HCT116 (cell line): ENCODE measurements around the gene CDC42EP5. TPM values are rescaled to one million over a fixed set of nuclear protein-coding genes. Genes with fewer than 3 reads are reported as not detected.
A peak's percentile ranks its signal among the peaks of the same experiment; 100 is the strongest.
"Not testable (repeated sequence)": the region's sequence is repeated elsewhere in the genome, so short reads cannot be mapped to it uniquely, and the experiment has no call there.

ENCODE experiments used
- ATAC-seq: fragments of 200-7000 bp; cut with Tn5 transposase; 2 replicates; pipeline ENCODE4 v1.9.1; 2020; ENCODE audit warnings: mild to moderate bottlenecking, moderate library complexity
- BruUV-seq: library from RNA; stranded (reverse); fragments of 400-500 nt; replicated peaks from 2 replicates; lab custom pipeline; 2021; lab: Mats Ljungman, UMichigan
- CTCF ChIA-PET: fragments of 300-600 bp; sonication (Branson Sonifier 250); formaldehyde crosslinking; loops from one replicate; lab custom pipeline; 2021; ENCODE audit warnings: antibody characterized with exemption; lab: Charles Lee
- POLR2A ChIA-PET: fragments of 300-600, 350-600 bp; sonication (Branson Sonifier 250); formaldehyde crosslinking; loops from one replicate; lab custom pipeline; 2021; ENCODE audit warnings: antibody characterized with exemption; lab: Charles Lee
- RAD21 ChIA-PET, 2 experiments: fragments of 300-600 bp; sonication (Branson Sonifier 250); formaldehyde crosslinking; loops; one replicate each; lab custom pipeline; 2023; ENCODE audit warnings: low total read pairs in 2 of 2; ENCODE audit not compliant: uncharacterized antibody in 2 of 2, unreplicated experiment in 2 of 2, low non-redundant PET in 1 of 2; lab: Charles Lee
- DNase-seq: peaks from one replicate; pipeline ENCODE4 v3.0.0-alpha.2; 2010; ENCODE audit warnings: low read depth, low spot score
- H2AFZ ChIP-seq: fragments of 200-600 bp; shearing (Covaris generic), sonication (generic); 2 replicates; pipeline ENCODE4 v1.6.1; 2017; ENCODE audit warnings: low read depth, mixed run types, mixed read lengths, antibody characterized with exemption, low read length; ENCODE audit not compliant: poor library complexity, severe bottlenecking
- H3K27ac ChIP-seq: 2 replicates; pipeline ENCODE4 v1.5.1; 2012; ENCODE audit warnings: low read depth, low read length
- H3K27me3 ChIP-seq: fragments of 200-600 bp; sonication (generic); 2 replicates; pipeline ENCODE4 v1.6.1; 2016; ENCODE audit warnings: mixed run types, low read length, mixed read lengths; ENCODE audit not compliant: insufficient read depth
- H3K36me3 ChIP-seq, 2 experiments: fragments of 200-500 bp in 1 of 2; fragments of 200-600 bp in 1 of 2; sonication (Bioruptor generic) in 1 of 2; sonication (generic) in 1 of 2; 2 replicates each; pipeline versions ENCODE4 v1.5.1 to v1.6.1; 2014 to 2016; ENCODE audit warnings: low read length in 2 of 2, inconsistent platforms in 1 of 2, mixed read lengths in 1 of 2, mixed run types in 1 of 2; ENCODE audit not compliant: insufficient read depth in 2 of 2, control insufficient read depth in 1 of 2
- H3K4me1 ChIP-seq, 2 experiments: fragments of 200-600 bp in 1 of 2; sonication (generic) in 1 of 2; 2 replicates each; pipeline versions ENCODE4 v1.5.1 to v1.6.1; 2012 to 2017; ENCODE audit warnings: low read length in 2 of 2, inconsistent platforms in 1 of 2, mild to moderate bottlenecking in 1 of 2, mixed read lengths in 1 of 2, mixed run types in 1 of 2, moderate library complexity in 1 of 2; ENCODE audit not compliant: insufficient read depth in 2 of 2, control insufficient read depth in 1 of 2
- H3K4me2 ChIP-seq: fragments of 200-600 bp; sonication (generic); 2 replicates; pipeline ENCODE4 v1.6.1; 2017; ENCODE audit warnings: mixed run types, low read length, mixed read lengths
- H3K4me3 ChIP-seq, 2 experiments: fragments of 200-600 bp in 1 of 2; sonication (generic) in 1 of 2; replicated peaks in 1 of 2; 2 replicates each; pipeline ENCODE4 v1.5.1; 2011 to 2016; ENCODE audit warnings: low read length in 2 of 2, control low read depth in 1 of 2, low read depth in 1 of 2, mild to moderate bottlenecking in 1 of 2, mixed read lengths in 1 of 2, mixed run types in 1 of 2
- H3K79me2 ChIP-seq: fragments of 200-600 bp; sonication (generic); 2 replicates; pipeline ENCODE4 v1.6.1; 2017; ENCODE audit warnings: mild to moderate bottlenecking, mixed run types, low read length, moderate library complexity, mixed read lengths; ENCODE audit not compliant: insufficient read depth
- H3K9ac ChIP-seq: fragments of 200-600 bp; sonication (generic); 2 replicates; pipeline ENCODE4 v1.6.1; 2016; ENCODE audit warnings: low read length, mixed read lengths
- H3K9me2 ChIP-seq: fragments of 200-600 bp; sonication (generic), shearing (Covaris generic); 2 replicates; pipeline ENCODE4 v1.6.1; 2017; ENCODE audit warnings: mixed run types, mild to moderate bottlenecking, moderate library complexity; ENCODE audit not compliant: insufficient read depth
- H3K9me3 ChIP-seq, 2 experiments: fragments of 200-500 bp in 1 of 2; fragments of 200-600 bp in 1 of 2; sonication (Bioruptor generic) in 1 of 2; sonication (generic) in 1 of 2; 2 replicates each; pipeline ENCODE4 v1.6.1; 2014 to 2017; ENCODE audit warnings: low read length in 2 of 2, mixed read lengths in 2 of 2, inconsistent platforms in 1 of 2, low read depth in 1 of 2, mild to moderate bottlenecking in 1 of 2, mixed run types in 1 of 2, moderate library complexity in 1 of 2; ENCODE audit not compliant: control insufficient read depth in 1 of 2, insufficient read depth in 1 of 2
- H4K20me1 ChIP-seq: fragments of 200-600 bp; sonication (generic), shearing (Covaris generic); 2 replicates; pipeline ENCODE4 v1.6.1; 2017; ENCODE audit warnings: mixed run types, mild to moderate bottlenecking, moderate library complexity; ENCODE audit not compliant: insufficient read depth
- CBX3 ChIP-seq: IDR thresholded peaks from 2 replicates; pipeline ENCODE4 v1.6.1; 2012; ENCODE audit warnings: low read depth
- CEBPB ChIP-seq: IDR thresholded peaks from 2 replicates; pipeline ENCODE4 v1.6.1; 2012; ENCODE audit warnings: low read depth
- EZH2 ChIP-seq: fragments of 200-600 bp; sonication (generic); IDR thresholded peaks from 2 replicates; pipeline ENCODE4 v1.6.1; 2017; ENCODE audit warnings: antibody characterized with exemption, mixed run types
- EZH2phosphoT487 ChIP-seq: fragments of 200-600 bp; IDR thresholded peaks from 2 replicates; pipeline ENCODE4 v1.6.1; 2018; ENCODE audit warnings: antibody characterized with exemption, borderline replicate concordance
- MAX ChIP-seq: IDR thresholded peaks from 2 replicates; pipeline ENCODE4 v1.6.1; 2012
- RAD21 ChIP-seq: IDR thresholded peaks from 2 replicates; pipeline ENCODE4 v1.6.1; 2012; ENCODE audit warnings: low read depth, mild to moderate bottlenecking
- YY1 ChIP-seq: IDR thresholded peaks from 2 replicates; pipeline ENCODE4 v1.6.1; 2011; ENCODE audit warnings: low read length, low read depth, moderate library complexity, mild to moderate bottlenecking; ENCODE audit not compliant: insufficient replicate concordance; ENCODE audit errors: extremely low read depth
- ZNF274 ChIP-seq: fragments of 200-500 bp; sonication (Bioruptor generic); IDR thresholded peaks from 2 replicates; pipeline ENCODE4 v1.6.1; 2014; ENCODE audit warnings: mild to moderate bottlenecking, low read depth, low read length, inconsistent platforms
- intact Hi-C: fragments of 100-400 bp; cut with micrococcal nuclease; formaldehyde crosslinking; loops from 2 replicates; pipeline ENCODE4 v1.10.0; 2022
- total RNA-seq: library from RNA; stranded (reverse); gene quantifications from one replicate; pipeline ENCODE4 v1.2.1, GENCODE V29; 2021; ENCODE audit not compliant: unreplicated experiment
- TF ChIP-seq, protein P1 (sequence below), 3 experiments: fragments of 200-600 bp in 1 of 3; sonication (generic) in 1 of 3; IDR thresholded peaks in 2 of 3; conservative IDR thresholded peaks in 1 of 3; 2 replicates each; pipeline ENCODE4 v1.5.1; 2012 to 2017; ENCODE audit warnings: low read depth in 2 of 3, low read length in 2 of 3, antibody characterized with exemption in 1 of 3, borderline replicate concordance in 1 of 3, control low read depth in 1 of 3, mild to moderate bottlenecking in 1 of 3, mixed read lengths in 1 of 3, mixed run types in 1 of 3, moderate library complexity in 1 of 3; ENCODE audit not compliant: insufficient read depth in 1 of 3

The CDC42EP5 gene
- total RNA-seq, 1 experiment from 2014 or later = 0.64 TPM

- POLR2A ChIA-PET, H3K9ac ChIP-seq, H3K9me3 ChIP-seq, RAD21 ChIA-PET, CTCF ChIA-PET, BruUV-seq, H2AFZ ChIP-seq, DNase-seq, H3K9me2 ChIP-seq, ATAC-seq, H3K27me3 ChIP-seq, H3K4me3 ChIP-seq, H4K20me1 ChIP-seq, intact Hi-C loops, H3K27ac ChIP-seq, H3K4me2 ChIP-seq: not testable (repeated sequence)
- Histone ChIP-seq H3K36me3 (peaks cover 6 to 14% of the 10 kb centered on the region in 2 experiments; a peak in 3 of 4 replicates), H3K79me2 (peaks cover 52% of the 10 kb centered on the region), H3K4me1 (peaks cover 12 to 25% of the 10 kb centered on the region in 2 experiments; a peak in 3 of 4 replicates)
- TF ChIP-seq, protein P1, sequence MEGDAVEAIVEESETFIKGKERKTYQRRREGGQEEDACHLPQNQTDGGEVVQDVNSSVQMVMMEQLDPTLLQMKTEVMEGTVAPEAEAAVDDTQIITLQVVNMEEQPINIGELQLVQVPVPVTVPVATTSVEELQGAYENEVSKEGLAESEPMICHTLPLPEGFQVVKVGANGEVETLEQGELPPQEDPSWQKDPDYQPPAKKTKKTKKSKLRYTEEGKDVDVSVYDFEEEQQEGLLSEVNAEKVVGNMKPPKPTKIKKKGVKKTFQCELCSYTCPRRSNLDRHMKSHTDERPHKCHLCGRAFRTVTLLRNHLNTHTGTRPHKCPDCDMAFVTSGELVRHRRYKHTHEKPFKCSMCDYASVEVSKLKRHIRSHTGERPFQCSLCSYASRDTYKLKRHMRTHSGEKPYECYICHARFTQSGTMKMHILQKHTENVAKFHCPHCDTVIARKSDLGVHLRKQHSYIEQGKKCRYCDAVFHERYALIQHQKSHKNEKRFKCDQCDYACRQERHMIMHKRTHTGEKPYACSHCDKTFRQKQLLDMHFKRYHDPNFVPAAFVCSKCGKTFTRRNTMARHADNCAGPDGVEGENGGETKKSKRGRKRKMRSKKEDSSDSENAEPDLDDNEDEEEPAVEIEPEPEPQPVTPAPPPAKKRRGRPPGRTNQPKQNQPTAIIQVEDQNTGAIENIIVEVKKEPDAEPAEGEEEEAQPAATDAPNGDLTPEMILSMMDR (IDR thresholded peaks at IDR 0.05 in 2 of 3, conservative IDR thresholded peaks at IDR 0.05 in 1 of 3; ENCODE audit: borderline replicate concordance in 1 of 3, insufficient read depth in 1 of 3, low read depth in 2 of 3, low read length in 2 of 3) = 0 out of 6 replicates have a peak, but pooled peaks of 1 of the 3 experiments have one; percentile 22
These were observed 26.7 kb downstream of the CDC42EP5 start for GRCh38 chr19:54446349-54446748.

- ChIA-PET POLR2A (no interaction called here), RAD21 (no interaction called here), CTCF (no interaction called here)
- no TSS peak for BruUV-seq
- Histone ChIP-seq H2AFZ (no peak overlapping the region), H3K4me2 (no peak overlapping the region), H3K36me3 (peaks cover 3 to 7% of the 10 kb centered on the region in 2 experiments; a peak in 2 of 4 replicates), H3K27me3 (no peaks in the 10 kb centered on the region), H3K9me2 (no peaks in the 10 kb centered on the region), H3K9me3 (no peaks in the 10 kb centered on the region), H3K79me2 (peaks cover 36% of the 10 kb centered on the region), H3K4me1 (peaks cover 5 to 13% of the 10 kb centered on the region in 2 experiments; a peak in 3 of 4 replicates), H4K20me1 (no peaks in the 10 kb centered on the region), H3K27ac (no peak overlapping the region), H3K9ac (no peak overlapping the region), H3K4me3 (no peak overlapping the region)
- intact Hi-C loops = no loop called here
- DNase-seq (no peak), ATAC-seq (no peak)
- no peak for TF ChIP-seq ZNF274
- no peak for TF ChIP-seq EZH2
- TF ChIP-seq CEBPB = no peak
- no peak for TF ChIP-seq CBX3
- TF ChIP-seq, protein P1 (IDR thresholded peaks at IDR 0.05 in 2 of 3, conservative IDR thresholded peaks at IDR 0.05 in 1 of 3; ENCODE audit: borderline replicate concordance in 1 of 3, insufficient read depth in 1 of 3, low read depth in 2 of 3, low read length in 2 of 3) = no peak
- TF ChIP-seq RAD21 = no peak
- TF ChIP-seq MAX = no peak
- TF ChIP-seq EZH2phosphoT487 = no peak
- TF ChIP-seq YY1 = no peak
These were observed 28.4 kb downstream of the CDC42EP5 start for GRCh38 chr19:54444737-54445136.
